Erythroblast (primary cell): ENCODE results near the gene NCS1.

Source experiments
- DNase-seq, 2 experiments: peaks; one replicate each; lab custom pipeline; 2025; lab: John Stamatoyannopoulos, UW
- GATA1 ChIP-seq: IDR thresholded peaks from 2 replicates; pipeline ENCODE4 v1.6.1; 2011; ENCODE audit warnings: low read depth, mild to moderate bottlenecking, control low read depth, low read length, moderate library complexity
- POLR2A ChIP-seq: IDR thresholded peaks from 2 replicates; pipeline ENCODE4 v1.6.1; 2011; ENCODE audit warnings: mild to moderate bottlenecking, low read length

The NCS1 gene

DNA sequence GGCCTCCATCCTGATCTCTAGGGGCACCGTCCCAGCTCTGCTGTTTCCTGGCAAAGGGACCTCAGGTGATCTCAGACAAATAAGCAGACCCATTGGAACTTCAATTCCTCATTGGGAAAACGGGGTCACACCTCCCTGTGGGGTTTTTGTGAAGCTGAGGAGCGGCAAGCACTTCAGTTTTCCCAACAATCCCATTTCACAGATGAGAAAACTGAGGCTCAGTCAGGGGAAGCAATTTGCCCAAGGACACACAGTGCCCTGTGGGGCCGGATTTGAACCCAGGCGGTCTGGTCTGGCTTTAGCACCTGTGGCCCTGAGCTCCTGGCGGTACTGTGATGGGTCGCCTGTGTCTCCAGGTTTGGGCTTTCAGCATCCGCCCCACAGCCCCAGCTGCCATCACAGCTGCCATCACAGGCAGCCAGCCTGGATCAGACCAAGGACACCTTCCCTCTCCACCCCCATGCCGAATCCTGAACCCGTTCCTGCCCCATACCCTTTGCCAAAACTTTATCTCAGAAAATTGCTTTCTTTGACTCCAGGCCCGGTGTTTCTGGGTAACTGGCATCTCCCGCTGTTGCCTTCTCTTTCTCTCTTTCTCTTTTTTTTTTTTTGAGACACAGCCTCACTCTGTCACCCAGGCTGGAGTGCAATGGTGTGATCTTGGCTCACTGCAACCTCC, 26.4 kb downstream of the NCS1 start:
- DNase-seq = no peak
- TF ChIP-seq GATA1 (no peak), POLR2A (no peak)

DNA sequence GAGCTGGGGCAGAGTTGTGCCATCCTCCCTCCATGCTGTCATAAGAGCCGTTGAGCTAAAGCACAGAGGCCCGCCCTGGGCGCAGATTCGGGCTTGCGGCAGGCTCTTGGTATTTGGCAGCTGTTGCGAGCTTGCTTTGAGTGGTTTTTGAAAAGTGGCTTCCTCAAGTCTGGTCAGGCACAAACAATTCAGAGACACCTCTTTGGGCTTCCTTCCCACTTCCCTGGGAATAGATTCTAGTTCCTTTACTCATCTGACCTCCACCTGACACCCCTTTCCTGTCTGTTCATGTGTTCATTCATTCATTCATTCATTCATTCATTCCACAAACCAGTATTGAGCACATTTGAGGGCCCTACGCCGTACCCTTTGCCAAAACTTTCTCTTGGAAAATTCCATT, 27.4 kb downstream of the NCS1 start:
- TF ChIP-seq GATA1 = no peak
- no peak for TF ChIP-seq POLR2A
- DNase-seq = no peak

DNA sequence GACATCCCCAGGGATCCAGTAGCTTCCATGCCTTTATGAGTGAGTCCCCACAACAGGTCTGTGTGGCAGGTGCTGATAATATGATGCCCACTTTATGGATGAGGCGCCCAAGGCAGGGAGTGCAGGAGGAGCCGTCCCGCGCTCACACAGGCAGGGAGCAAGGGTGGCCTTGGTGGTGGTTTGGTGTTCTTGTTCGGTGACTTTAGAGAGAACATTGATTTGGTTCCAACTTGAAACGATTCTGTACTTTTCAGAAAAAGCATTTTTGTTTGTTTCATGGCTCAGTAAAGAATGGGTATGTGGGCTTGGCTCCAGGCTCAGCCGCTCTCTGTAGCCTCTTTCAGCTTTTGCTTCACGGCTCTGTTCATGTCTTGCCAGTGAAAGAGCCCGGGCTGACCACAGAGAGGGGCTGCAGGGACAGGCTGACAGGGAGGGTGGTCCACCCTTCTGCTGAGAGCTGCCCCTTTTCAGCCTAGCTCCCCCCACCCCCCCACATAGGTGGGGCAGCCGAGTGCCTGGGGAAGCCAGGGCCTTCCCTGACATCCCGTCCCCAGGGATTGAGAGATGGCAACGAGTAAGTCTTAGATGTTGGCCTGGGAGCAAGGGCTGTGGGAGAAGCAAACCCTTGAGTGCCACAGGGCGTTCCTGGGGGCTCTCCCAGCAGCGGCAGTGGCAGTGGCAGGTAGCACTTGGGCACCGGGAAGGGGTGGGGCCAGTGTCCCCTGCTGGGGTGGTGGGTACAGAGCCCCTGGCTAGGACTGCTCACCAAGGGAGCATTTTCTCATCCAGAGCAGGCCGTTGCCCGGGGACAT, 28.0 kb downstream of the NCS1 start:
- TF ChIP-seq POLR2A (no peak), GATA1 (no peak)
- DNase-seq = no peak

DNA sequence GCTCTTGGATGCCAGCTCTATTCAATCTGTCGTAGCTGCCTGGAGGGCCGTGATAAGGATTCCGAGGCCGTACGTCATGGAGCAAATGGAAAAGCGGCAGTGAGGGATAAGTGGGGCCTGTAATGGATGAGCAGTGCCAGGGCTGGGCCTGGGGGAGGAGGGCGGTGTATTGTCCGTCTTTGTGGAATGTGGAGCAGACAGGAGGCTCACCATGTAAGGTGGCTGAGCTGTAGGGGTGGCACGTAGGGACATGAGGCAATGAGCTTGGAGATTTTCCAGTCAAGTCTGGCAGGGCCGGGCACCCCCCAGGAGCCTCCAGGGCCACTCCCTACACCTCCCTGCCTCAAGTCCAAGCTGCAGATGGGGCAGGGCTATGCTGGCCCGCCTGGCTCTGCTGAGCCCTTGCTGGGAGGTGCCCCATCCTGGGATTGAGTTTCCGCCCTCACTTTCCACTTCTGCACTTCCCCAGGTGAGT, 29.2 kb downstream of the NCS1 start:
- TF ChIP-seq POLR2A (no peak), GATA1 (no peak)
- DNase-seq = no peak

DNA sequence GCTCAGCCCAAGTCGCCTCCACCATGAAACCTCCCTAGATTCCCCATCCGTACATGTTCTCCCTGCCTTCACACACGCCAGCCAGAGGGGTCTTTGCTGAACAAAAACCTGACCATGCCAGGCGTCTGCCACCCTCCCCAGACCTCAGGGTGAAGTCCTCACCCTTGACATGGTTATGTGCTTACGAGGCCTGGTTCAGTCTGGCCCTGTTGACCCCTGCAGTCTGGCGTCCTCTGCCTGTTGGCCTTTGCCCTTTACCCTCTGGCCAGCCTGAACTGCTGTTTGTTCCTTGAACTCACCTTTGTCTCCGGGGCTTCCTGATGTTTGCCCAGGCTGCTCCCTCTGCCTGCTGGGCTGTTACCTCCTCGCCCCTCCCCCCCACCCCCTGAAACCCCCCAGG, 29.8 kb downstream of the NCS1 start:
- TF ChIP-seq GATA1 = no peak
- TF ChIP-seq POLR2A = no peak
- DNase-seq = no peak

DNA sequence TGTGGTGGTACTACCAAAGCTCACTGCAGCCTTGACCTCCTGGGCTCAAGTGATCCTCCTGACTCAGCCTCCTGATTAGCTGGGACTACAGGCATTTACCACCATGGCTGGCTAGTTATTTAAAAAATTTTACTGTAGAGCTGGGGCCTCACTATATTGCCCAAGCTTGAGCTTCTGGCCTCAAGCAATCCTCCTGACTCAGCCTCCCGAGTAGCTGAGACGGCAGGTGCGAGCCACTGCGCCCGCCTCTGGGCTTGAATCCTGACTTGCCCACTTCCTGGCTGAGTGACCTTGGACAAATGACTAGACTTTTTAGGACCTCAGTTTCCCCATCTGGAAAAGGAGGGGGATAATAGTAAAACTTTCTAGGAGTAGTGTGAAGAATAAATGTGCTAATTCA, 32.1 kb downstream of the NCS1 start:
- TF ChIP-seq POLR2A (no peak), GATA1 (no peak)

DNA sequence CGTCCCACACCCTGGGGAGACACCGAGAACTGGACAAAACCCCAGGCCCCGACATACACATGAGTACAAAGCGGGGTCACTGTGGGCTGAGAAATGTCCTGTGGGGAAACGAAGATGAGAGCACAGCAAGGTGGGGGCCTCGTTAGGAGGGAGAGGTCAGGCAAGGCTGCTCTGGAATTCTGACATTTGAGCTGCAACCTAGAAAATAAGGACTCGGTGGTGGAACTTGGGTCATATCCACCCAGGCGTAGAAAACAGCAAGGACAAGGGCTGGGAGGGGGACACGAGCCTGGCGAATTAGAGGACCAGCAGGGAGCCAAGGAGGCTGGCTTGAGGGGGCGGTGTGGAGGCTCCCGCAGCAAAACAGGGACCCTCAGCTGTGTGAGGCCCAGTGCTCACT, 32.8 kb downstream of the NCS1 start:
- no peak for DNase-seq
- TF ChIP-seq GATA1 (no peak), POLR2A (no peak)

More for the DNA sequence above, 32.1 kb downstream of the NCS1 start:
- DNase-seq = no peak

DNA sequence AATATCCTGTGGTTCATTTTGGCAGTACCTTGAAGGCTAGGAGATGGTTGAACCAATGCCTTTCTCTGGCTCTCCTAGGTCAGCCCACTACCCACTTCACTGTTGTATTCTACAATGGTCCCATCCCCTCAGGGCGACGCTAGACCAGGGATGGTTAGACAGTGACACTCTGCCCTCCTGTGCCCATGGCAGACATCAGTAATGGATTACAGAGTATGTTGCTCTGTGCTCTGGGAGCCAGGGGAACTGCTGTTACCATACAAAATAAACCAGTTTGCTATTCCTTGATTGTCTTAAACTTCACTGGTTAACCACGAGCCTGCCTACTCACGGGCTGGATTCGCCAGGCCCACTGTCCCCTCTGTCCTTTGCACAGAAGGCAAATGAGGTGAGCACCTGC, 33.7 kb downstream of the NCS1 start:
- TF ChIP-seq GATA1 (no peak), POLR2A (no peak)
- no peak for DNase-seq

DNA sequence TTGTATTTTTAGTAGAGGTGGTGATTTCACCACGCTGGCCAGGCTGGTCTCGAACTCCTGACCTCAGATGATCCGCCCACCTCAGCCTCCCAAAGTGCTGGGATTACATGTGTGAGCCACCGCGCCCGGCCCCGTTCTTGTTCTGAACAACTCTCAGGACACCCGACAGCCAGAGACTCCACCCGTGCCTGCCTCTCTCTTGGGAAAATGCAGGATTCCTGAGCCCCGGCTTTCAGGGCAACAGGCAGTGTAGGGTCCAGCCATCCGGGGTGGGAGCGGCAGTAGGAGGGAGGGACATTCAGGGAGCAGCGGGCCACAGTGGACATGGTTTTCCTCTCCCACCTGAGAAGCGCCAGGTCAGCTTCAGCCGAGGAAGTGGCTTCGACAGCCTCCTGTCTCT, 34.4 kb downstream of the NCS1 start:
- DNase-seq = no peak
- TF ChIP-seq POLR2A = no peak
- TF ChIP-seq GATA1 = no peak

DNA sequence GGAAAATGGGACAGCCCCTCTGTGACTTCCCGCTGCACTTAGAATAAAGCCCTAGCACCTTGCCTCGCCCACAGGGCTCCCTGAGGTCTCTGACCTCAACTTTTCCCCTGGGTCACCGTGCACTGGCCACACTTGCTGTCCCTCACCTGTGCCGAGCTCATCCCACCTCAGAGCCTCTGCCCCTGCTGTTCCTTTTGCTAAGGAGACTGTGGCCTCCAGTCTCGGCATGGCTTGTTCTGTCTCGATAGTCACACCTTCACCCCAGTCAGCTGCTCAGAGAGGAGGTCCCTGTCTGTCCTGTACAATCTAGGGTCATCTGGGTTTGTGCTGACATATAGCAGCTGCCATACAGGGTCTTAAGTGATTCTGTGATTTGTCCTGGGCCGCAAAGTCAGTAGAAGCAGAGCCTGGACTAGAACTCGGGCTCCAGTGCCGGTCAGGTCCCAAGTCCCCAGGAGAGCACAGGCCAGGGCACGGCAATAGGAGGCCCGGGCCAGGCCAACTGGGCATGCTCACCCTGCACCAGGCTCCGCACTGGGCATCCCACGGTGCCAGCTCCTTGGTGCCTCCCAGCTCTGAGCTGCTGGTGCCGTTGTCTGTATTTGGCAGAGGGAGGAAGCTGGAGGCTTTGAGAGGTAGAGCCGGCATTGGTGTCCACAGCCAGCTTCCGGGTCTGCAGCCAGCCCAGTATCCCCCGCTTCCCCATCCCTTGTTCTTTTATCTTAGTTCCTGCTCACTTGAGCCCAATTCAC, 35.2 kb downstream of the NCS1 start:
- no peak for TF ChIP-seq POLR2A

GRCh38 chr9:130208600-130209347, 36.6 kb downstream of the NCS1 start:
- no peak for TF ChIP-seq POLR2A
- TF ChIP-seq GATA1 = no peak
- peak in 1 of 2 experiments; percentile 27 for DNase-seq

More for the DNA sequence above, 35.2 kb downstream of the NCS1 start:
- no peak for DNase-seq

- DNase-seq = no peak
- no peak for TF ChIP-seq POLR2A
- TF ChIP-seq GATA1 = no peak
These were observed 37.2 kb downstream of the NCS1 start for GRCh38 chr9:130209422-130209821.
